ENCODE measurements around the gene FOXO6. TPM values are rescaled to one million over a fixed set of nuclear protein-coding genes. Genes with fewer than 3 reads are reported as not detected.

The FOXO6 gene
- polyA plus RNA-seq, 1 of the 3 experiments (the other 2 are of a cell fraction) = 0.35 TPM

DNA sequence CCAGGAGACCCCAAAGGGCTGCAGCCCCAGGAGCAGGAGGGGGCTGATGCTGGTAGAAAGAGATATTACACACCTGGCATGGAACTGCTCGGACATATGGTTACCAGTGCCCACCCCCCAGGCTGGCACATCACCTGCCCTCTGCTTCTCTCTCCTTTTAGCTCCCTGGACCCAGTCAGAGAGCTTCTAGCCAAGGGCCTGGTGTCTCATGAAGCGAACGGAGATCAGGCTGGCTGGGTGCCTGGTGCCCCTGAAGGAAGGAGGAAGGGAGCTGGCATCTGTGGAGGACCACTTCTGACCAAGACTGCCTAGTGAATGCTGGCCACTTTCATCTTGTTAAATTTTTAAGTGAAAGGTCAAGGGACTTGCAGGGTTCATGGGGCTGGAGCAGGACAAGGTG is 53.1 kb downstream of the FOXO6 start:
- Histone ChIP-seq H3K4me1 (ENCODE audit: control insufficient read depth in 1 of 2, insufficient read depth in 2 of 2, low read depth in 1 of 2, low read length in 1 of 2) (peaks cover 10 to 35% of the 10 kb centered on the region in 2 experiments; a peak in 3 of 4 replicates), H3K4me2 (no peak overlapping the region), H3F3A (replicated peaks; ENCODE audit: insufficient read depth) (no peaks in the 10 kb centered on the region), H3K9ac (no peak overlapping the region), H3K27me3 (ENCODE audit: insufficient read depth) (no peaks in the 10 kb centered on the region), H3K9me3 (no peaks in the 10 kb centered on the region), H3K79me2 (ENCODE audit: insufficient read depth) (no peaks in the 10 kb centered on the region), H4K20me1 (ENCODE audit: insufficient read depth) (no peaks in the 10 kb centered on the region), H3K36me3 (replicated peaks in 1 of 2; ENCODE audit: control insufficient read depth in 1 of 2, insufficient read depth in 2 of 2, low read length in 1 of 2) (no peaks in the 10 kb centered on the region), H3K4me3 (ENCODE audit: low read depth in 2 of 2, low read length in 1 of 2) (no peak overlapping the region), H3K9me2 (no peaks in the 10 kb centered on the region), H3K27ac (ENCODE audit: low read depth in 2 of 2, low read length in 1 of 2) (no peak overlapping the region; a peak in 1 of 4 replicates), H2AFZ (ENCODE audit: low read depth) (no peak overlapping the region)
- POLR2A ChIA-PET = no interaction called here
- TF ChIP-seq SIN3A (IDR thresholded peaks at IDR 0.05; ENCODE audit: borderline replicate concordance, low read depth, low read length) (no peak), NFIC (IDR thresholded peaks at IDR 0.05; ENCODE audit: borderline replicate concordance) (no peak), GATA2 (CRISPR knock-in tag; IDR thresholded peaks at IDR 0.05) (no peak)
- TF ChIP-seq, protein P1, sequence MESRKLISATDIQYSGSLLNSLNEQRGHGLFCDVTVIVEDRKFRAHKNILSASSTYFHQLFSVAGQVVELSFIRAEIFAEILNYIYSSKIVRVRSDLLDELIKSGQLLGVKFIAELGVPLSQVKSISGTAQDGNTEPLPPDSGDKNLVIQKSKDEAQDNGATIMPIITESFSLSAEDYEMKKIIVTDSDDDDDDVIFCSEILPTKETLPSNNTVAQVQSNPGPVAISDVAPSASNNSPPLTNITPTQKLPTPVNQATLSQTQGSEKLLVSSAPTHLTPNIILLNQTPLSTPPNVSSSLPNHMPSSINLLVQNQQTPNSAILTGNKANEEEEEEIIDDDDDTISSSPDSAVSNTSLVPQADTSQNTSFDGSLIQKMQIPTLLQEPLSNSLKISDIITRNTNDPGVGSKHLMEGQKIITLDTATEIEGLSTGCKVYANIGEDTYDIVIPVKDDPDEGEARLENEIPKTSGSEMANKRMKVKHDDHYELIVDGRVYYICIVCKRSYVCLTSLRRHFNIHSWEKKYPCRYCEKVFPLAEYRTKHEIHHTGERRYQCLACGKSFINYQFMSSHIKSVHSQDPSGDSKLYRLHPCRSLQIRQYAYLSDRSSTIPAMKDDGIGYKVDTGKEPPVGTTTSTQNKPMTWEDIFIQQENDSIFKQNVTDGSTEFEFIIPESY (IDR thresholded peaks at IDR 0.05; ENCODE audit: borderline replicate concordance, low read depth) = no peak
- no peak for DNase-seq
- CTCF ChIA-PET = interaction anchor here (0.7 to 9.2 kb wide), 10 partner anchors 8 to 145 kb away, joined by 3 to 174 read pairs (median 5); partner anchors contain the start of gene FOXO6
- WGBS (ENCODE audit: low lambda C conversion rate) = 80% methylated on average over 3 of the region's 3 CpGs

DNA sequence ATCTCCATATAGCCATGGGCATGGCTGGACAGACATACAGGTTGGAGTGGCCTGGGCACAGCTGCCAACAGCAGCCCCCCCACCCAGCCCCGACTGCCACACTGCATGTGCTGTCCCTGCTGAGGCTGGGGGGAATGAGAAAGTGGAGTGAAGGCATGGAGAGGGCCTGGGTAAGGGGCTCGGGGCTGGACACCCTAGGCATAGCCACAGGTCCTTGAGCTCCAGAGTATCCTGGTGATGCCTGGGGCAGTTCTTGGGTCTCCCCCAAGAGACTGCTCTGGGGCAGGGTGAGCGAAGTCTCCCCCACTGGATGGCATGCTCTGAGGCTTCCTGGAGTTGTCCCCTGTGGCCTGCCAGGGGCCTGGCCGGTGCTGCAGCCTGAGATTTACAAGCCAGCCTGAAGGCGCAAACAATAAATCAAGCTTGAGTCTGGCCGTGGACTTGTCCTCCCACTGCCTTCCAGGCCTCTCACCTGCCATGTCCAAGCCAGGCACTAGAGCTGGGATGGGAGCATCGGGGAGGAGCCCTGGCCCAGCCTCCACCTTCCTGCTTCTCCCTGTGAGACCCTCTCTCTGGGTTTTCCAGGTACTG is 53.6 kb downstream of the FOXO6 start:
- ChIA-PET POLR2A (no interaction called here), CTCF (interaction anchor here (0.7 to 9.2 kb wide), 12 partner anchors 9 to 148 kb away, joined by 3 to 174 read pairs (median 4); partner anchors contain the start of gene FOXO6)
- no peak overlapping the region; a peak in 1 of 4 replicates for H3K27ac ChIP-seq (ENCODE audit: low read depth in 2 of 2, low read length in 1 of 2)
- H3K9ac ChIP-seq = no peak overlapping the region
- no peaks in the 10 kb centered on the region for H3F3A ChIP-seq (replicated peaks; ENCODE audit: insufficient read depth)
- H3K9me2 ChIP-seq = no peaks in the 10 kb centered on the region
- no peak for DNase-seq
- peaks cover 12 to 35% of the 10 kb centered on the region in 2 experiments; a peak in 3 of 4 replicates for H3K4me1 ChIP-seq (ENCODE audit: control insufficient read depth in 1 of 2, insufficient read depth in 2 of 2, low read depth in 1 of 2, low read length in 1 of 2)
- no peak for TF ChIP-seq RXRA (IDR thresholded peaks at IDR 0.05; ENCODE audit: borderline replicate concordance, low read depth)
- no peaks in the 10 kb centered on the region for H3K36me3 ChIP-seq (replicated peaks in 1 of 2; ENCODE audit: control insufficient read depth in 1 of 2, insufficient read depth in 2 of 2, low read length in 1 of 2)
- 71% methylated on average over 4 of the region's 7 CpGs for WGBS (ENCODE audit: low lambda C conversion rate)
- no peak overlapping the region for H3K4me3 ChIP-seq (ENCODE audit: low read depth in 2 of 2, low read length in 1 of 2)
- no peak overlapping the region for H3K4me2 ChIP-seq
- no peaks in the 10 kb centered on the region for H3K27me3 ChIP-seq (ENCODE audit: insufficient read depth)
- H3K9me3 ChIP-seq = no peaks in the 10 kb centered on the region
- no peak overlapping the region for H2AFZ ChIP-seq (ENCODE audit: low read depth)
- no peaks in the 10 kb centered on the region for H4K20me1 ChIP-seq (ENCODE audit: insufficient read depth)
- no peaks in the 10 kb centered on the region for H3K79me2 ChIP-seq (ENCODE audit: insufficient read depth)

DNA sequence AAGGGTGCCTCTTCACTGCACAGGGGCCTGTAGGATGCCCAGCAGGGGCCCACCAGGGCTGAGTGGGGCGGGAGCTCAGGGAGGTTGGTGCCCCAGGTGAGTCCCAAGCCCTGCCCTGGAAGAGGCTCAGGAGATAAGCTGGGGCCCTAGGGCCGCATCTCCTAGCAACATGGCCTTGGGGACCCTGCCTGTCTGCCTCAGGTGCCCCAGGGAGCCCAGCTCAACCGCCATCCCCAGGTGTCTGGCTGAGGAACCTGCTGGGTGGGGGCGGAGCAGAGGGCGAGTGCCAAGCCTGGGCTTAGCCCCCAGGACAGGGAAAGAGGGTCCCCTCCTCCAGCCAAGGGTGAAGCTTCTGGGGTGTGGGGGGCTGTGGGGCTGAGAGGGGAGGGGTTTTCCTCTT is 54.8 kb downstream of the FOXO6 start:
- ChIA-PET CTCF (interaction anchor here (0.7 to 9.2 kb wide), 17 partner anchors 9 to 149 kb away, joined by 3 to 174 read pairs (median 4); partner anchors contain the start of gene FOXO6), POLR2A (interaction anchor here (0.9 kb wide), 1 partner anchor 17 kb away, joined by 3 read pairs; no protein-coding TSS in a partner anchor)
- no peak for DNase-seq
- Histone ChIP-seq H4K20me1 (ENCODE audit: insufficient read depth) (no peaks in the 10 kb centered on the region), H2AFZ (ENCODE audit: low read depth) (no peak overlapping the region), H3K27me3 (ENCODE audit: insufficient read depth) (no peaks in the 10 kb centered on the region), H3K9me2 (no peaks in the 10 kb centered on the region), H3K9me3 (no peaks in the 10 kb centered on the region), H3K27ac (ENCODE audit: low read depth in 2 of 2, low read length in 1 of 2) (no peak overlapping the region), H3K4me3 (ENCODE audit: low read depth in 2 of 2, low read length in 1 of 2) (no peak overlapping the region), H3K9ac (no peak overlapping the region), H3K36me3 (replicated peaks in 1 of 2; ENCODE audit: control insufficient read depth in 1 of 2, insufficient read depth in 2 of 2, low read length in 1 of 2) (no peaks in the 10 kb centered on the region), H3F3A (replicated peaks; ENCODE audit: insufficient read depth) (peaks cover 8% of the 10 kb centered on the region), H3K79me2 (ENCODE audit: insufficient read depth) (no peaks in the 10 kb centered on the region), H3K4me1 (ENCODE audit: control insufficient read depth in 1 of 2, insufficient read depth in 2 of 2, low read depth in 1 of 2, low read length in 1 of 2) (peaks cover 12 to 44% of the 10 kb centered on the region in 2 experiments; a peak in 3 of 4 replicates), H3K4me2 (no peak overlapping the region)
- TF ChIP-seq, protein P2, sequence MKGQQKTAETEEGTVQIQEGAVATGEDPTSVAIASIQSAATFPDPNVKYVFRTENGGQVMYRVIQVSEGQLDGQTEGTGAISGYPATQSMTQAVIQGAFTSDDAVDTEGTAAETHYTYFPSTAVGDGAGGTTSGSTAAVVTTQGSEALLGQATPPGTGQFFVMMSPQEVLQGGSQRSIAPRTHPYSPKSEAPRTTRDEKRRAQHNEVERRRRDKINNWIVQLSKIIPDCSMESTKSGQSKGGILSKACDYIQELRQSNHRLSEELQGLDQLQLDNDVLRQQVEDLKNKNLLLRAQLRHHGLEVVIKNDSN (IDR thresholded peaks at IDR 0.05; ENCODE audit: borderline replicate concordance, low read depth) = no peak
- TF ChIP-seq TCF12 (IDR thresholded peaks at IDR 0.05) = no peak
- no peak for TF ChIP-seq YY1 (IDR thresholded peaks at IDR 0.05; ENCODE audit: low read depth)
- no peak for TF ChIP-seq FOSL2 (IDR thresholded peaks at IDR 0.05; ENCODE audit: borderline replicate concordance, low read depth)
- no peak for TF ChIP-seq SIN3A (IDR thresholded peaks at IDR 0.05; ENCODE audit: borderline replicate concordance, low read depth, low read length)
- TF ChIP-seq RCOR1 (IDR thresholded peaks at IDR 0.05; ENCODE audit: low read length) = no peak
- TF ChIP-seq FOXJ3 (CRISPR knock-in tag; IDR thresholded peaks at IDR 0.05) = no peak
- TF ChIP-seq, protein P3, sequence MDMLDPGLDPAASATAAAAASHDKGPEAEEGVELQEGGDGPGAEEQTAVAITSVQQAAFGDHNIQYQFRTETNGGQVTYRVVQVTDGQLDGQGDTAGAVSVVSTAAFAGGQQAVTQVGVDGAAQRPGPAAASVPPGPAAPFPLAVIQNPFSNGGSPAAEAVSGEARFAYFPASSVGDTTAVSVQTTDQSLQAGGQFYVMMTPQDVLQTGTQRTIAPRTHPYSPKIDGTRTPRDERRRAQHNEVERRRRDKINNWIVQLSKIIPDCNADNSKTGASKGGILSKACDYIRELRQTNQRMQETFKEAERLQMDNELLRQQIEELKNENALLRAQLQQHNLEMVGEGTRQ (IDR thresholded peaks at IDR 0.05; ENCODE audit: borderline replicate concordance, low read depth, low read length) = no peak
- WGBS (ENCODE audit: low lambda C conversion rate) = 81% methylated on average over 4 of the region's 5 CpGs
